B cell (primary cell): ENCODE results near the gene PTPRM. TPM values are rescaled to one million over a fixed set of nuclear protein-coding genes. Genes with fewer than 3 reads are reported as not detected.

ENCODE experiments used
- ATAC-seq: fragments of 200-7000 bp; cut with Tn5 transposase; one replicate; pipeline ENCODE4 v1.10.0; 2021; ENCODE audit warnings: low read depth, mild to moderate bottlenecking, moderate number of reproducible peaks, moderate library complexity
- CTCF ChIA-PET: fragments of 350-600 bp; sonication (Branson Sonifier 250); formaldehyde crosslinking; loops from one replicate; lab custom pipeline; 2021; ENCODE audit warnings: antibody characterized with exemption, inconsistent platforms; lab: Charles Lee
- POLR2A ChIA-PET: fragments of 350-600 bp; sonication (Branson Sonifier 250); formaldehyde crosslinking; loops from one replicate; lab custom pipeline; 2021; ENCODE audit warnings: antibody characterized with exemption; lab: Charles Lee
- DNase-seq: peaks from one replicate; pipeline ENCODE4 v3.0.0; 2013
- H2AFZ ChIP-seq: 2 replicates; pipeline ENCODE4 v1.6.1; 2012; ENCODE audit warnings: mild to moderate bottlenecking, low read depth, low read length; ENCODE audit not compliant: insufficient read depth, poor library complexity, severe bottlenecking
- H3K27ac ChIP-seq, 2 donors: 1 replicate in 1 of 2; 2 replicates in 1 of 2; pipeline ENCODE4 v1.5.1; 2012 to 2013; ENCODE audit warnings: low read length in 2 of 2, mild to moderate bottlenecking in 2 of 2, moderate library complexity in 1 of 2
- H3K27me3 ChIP-seq, 4 experiments: fragments of 200-600 bp in 1 of 4; sonication (generic) in 1 of 4; replicated peaks in 1 of 4; 1 replicate in 2 of 4; 2 replicates in 2 of 4; pipeline versions ENCODE4 v1.6.1 to v1.7.0; 2013 to 2016; ENCODE audit warnings: low read length in 3 of 4, mild to moderate bottlenecking in 2 of 4, mixed read lengths in 1 of 4, moderate library complexity in 1 of 4; ENCODE audit not compliant: insufficient read depth in 4 of 4, control insufficient read depth in 3 of 4; ENCODE audit errors: control extremely low read depth in 1 of 4
- H3K36me3 ChIP-seq, 2 experiments: replicated peaks in 1 of 2; 1 replicate in 1 of 2; 2 replicates in 1 of 2; pipeline versions ENCODE4 v1.6.1 to v1.7.1; 2013; ENCODE audit warnings: low read length in 1 of 2; ENCODE audit not compliant: insufficient read depth in 2 of 2, control insufficient read depth in 1 of 2; ENCODE audit errors: control extremely low read depth in 1 of 2, extremely low read depth in 1 of 2
- H3K4me1 ChIP-seq, 2 donors: fragments of 200-600 bp in 1 of 2; sonication (generic) in 1 of 2; 1 replicate in 1 of 2; 2 replicates in 1 of 2; pipeline versions ENCODE4 v1.5.1 to v1.6.1; 2013 to 2017; ENCODE audit warnings: low read length in 2 of 2; ENCODE audit not compliant: control insufficient read depth in 2 of 2, insufficient read depth in 2 of 2
- H3K4me2 ChIP-seq: replicated peaks from 2 replicates; pipeline ENCODE3; 2012; ENCODE audit warnings: mild to moderate bottlenecking, low read depth, low read length; ENCODE audit not compliant: poor library complexity, severe bottlenecking
- H3K4me3 ChIP-seq, 5 experiments: fragments of 200-600 bp in 1 of 5; sonication (generic) in 1 of 5; 1 replicate in 3 of 5; 2 replicates in 2 of 5; pipeline versions ENCODE4 v1.5.1 to v1.7.0; 2011 to 2016; ENCODE audit warnings: low read length in 4 of 5, mild to moderate bottlenecking in 4 of 5, low read depth in 2 of 5, control low read depth in 1 of 5, moderate library complexity in 1 of 5; ENCODE audit not compliant: insufficient read depth in 1 of 5; ENCODE audit errors: control extremely low read depth in 1 of 5, extremely low read depth in 1 of 5
- H3K79me2 ChIP-seq: fragments of 200-600 bp; sonication (generic); one replicate; pipeline ENCODE4 v1.6.0; 2016; ENCODE audit warnings: low read length; ENCODE audit not compliant: control insufficient read depth, insufficient read depth
- H3K9ac ChIP-seq: fragments of 200-600 bp; sonication (generic); 2 replicates; pipeline ENCODE4 v1.6.1; 2017; ENCODE audit warnings: mild to moderate bottlenecking, low read length, moderate library complexity
- H3K9me3 ChIP-seq, 3 donors: one replicate each; pipeline versions ENCODE4 v1.6.1 to v1.7.1; 2013; ENCODE audit warnings: low read length in 2 of 3; ENCODE audit not compliant: control insufficient read depth in 2 of 3, insufficient read depth in 1 of 3; ENCODE audit errors: control extremely low read depth in 1 of 3
- H4K20me1 ChIP-seq: 2 replicates; pipeline ENCODE4 v1.6.0; 2012; ENCODE audit warnings: mild to moderate bottlenecking, low read length; ENCODE audit not compliant: insufficient read depth, control insufficient read depth, poor library complexity, severe bottlenecking
- H3K27ac Mint-ChIP-seq: one replicate; pipeline ENCODE4 v1.8.0; 2021; ENCODE audit warnings: mixed read lengths
- H3K27me3 Mint-ChIP-seq: one replicate; pipeline ENCODE4 v1.8.0; 2021; ENCODE audit warnings: mixed read lengths
- H3K4me1 Mint-ChIP-seq: one replicate; pipeline ENCODE4 v1.8.0; 2021; ENCODE audit warnings: mixed read lengths
- H3K4me3 Mint-ChIP-seq: one replicate; pipeline ENCODE4 v1.8.0; 2021; ENCODE audit warnings: mixed read lengths
- H3K9me3 Mint-ChIP-seq: one replicate; pipeline ENCODE4 v1.8.0; 2022; ENCODE audit warnings: mixed read lengths; ENCODE audit not compliant: insufficient read depth
- CTCF ChIP-seq: fragments of 200-600 bp; IDR thresholded peaks from one replicate; pipeline ENCODE4 v1.8.0; 2022; ENCODE audit warnings: antibody characterized with exemption, mild to moderate bottlenecking
- EZH2 ChIP-seq: IDR thresholded peaks from 2 replicates; pipeline ENCODE4 v1.6.1; 2012; ENCODE audit warnings: borderline replicate concordance, low read depth, mild to moderate bottlenecking, moderate library complexity, low read length; ENCODE audit not compliant: insufficient read depth, poor library complexity, severe bottlenecking
- WGBS: methylation state at CpG from one replicate; pipeline ENCODE4 v1.1.5; 2013; ENCODE audit warnings: missing lambda C conversion rate; ENCODE audit not compliant: insufficient coverage; 5-methylcytosine and 5-hydroxymethylcytosine counted together
- intact Hi-C: fragments of 100-400 bp; cut with micrococcal nuclease; formaldehyde crosslinking; loops from one replicate; pipeline ENCODE4 v1.10.0; 2022
- polyA plus RNA-seq: library from polyadenylated mRNA; depleted of rRNA; stranded (reverse); fragments of >200 nt; gene quantifications from 2 replicates; pipeline ENCODE4 v1.2.3, GENCODE V29; 2012
- total RNA-seq, 2 donors: library from RNA; stranded (reverse); fragments of 120-200 nt in 1 of 2; gene quantifications; 1 replicate in 1 of 2; 2 replicates in 1 of 2; pipeline versions ENCODE4 v1.2.3 to v1.2.4, GENCODE V29; 2013 to 2022

PTPRM gene
- total and polyA plus RNA-seq, 2 donors (not counting 1 experiment from before 2014, with no cell fraction given), result 0.20 to 0.89 TPM

- ChIA-PET CTCF (no interaction called here), POLR2A (no interaction called here)
- ATAC-seq, result no peak
Measured at GRCh38 chr18:8319798-8320489, 752.8 kb downstream of the PTPRM start.

More at GRCh38 chr18:8319798-8320489, 752.8 kb downstream of the PTPRM start:
- H3K27me3 Mint-ChIP-seq, result peaks cover 6% of the 10 kb centered on the region
- TF ChIP-seq EZH2, result no peak
- no peak for TF ChIP-seq CTCF
- DNase-seq, result no peak
- Histone ChIP-seq H3K4me1 (no peaks in the 10 kb centered on the region), H3K27me3 (no peaks in the 10 kb centered on the region), H3K79me2 (no peaks in the 10 kb centered on the region), H3K9me3 (no peaks in the 10 kb centered on the region), H3K4me2 (no peak overlapping the region), H3K36me3 (no peaks in the 10 kb centered on the region), H3K9ac (no peak overlapping the region), H3K4me3 (no peak overlapping the region), H4K20me1 (no peaks in the 10 kb centered on the region), H3K27ac (no peak overlapping the region), H2AFZ (no peak overlapping the region)
- no peaks in the 10 kb centered on the region for H3K4me1 Mint-ChIP-seq
- no peak overlapping the region for H3K27ac Mint-ChIP-seq
- no peak overlapping the region for H3K4me3 Mint-ChIP-seq
- intact Hi-C loops, result no loop called here
- WGBS, result 73% methylated on average over 5 of the region's 6 CpGs
- H3K9me3 Mint-ChIP-seq, result no peaks in the 10 kb centered on the region
